Aorta (tissue), 5 donors: ENCODE measurements around the gene NPC1. TPM values are rescaled to one million over a fixed set of nuclear protein-coding genes. Genes with fewer than 3 reads are reported as not detected.
"Not testable (repeated sequence)": the region's sequence is repeated elsewhere in the genome, so short reads cannot be mapped to it uniquely, and the experiment has no call there.

Experiments used
- ATAC-seq: fragments of 200-7000 bp; cut with Tn5 transposase; one replicate; pipeline ENCODE4 v1.9.1; 2022; ENCODE audit warnings: moderate library complexity; ENCODE audit not compliant: low FRiP score
- DNase-seq, 2 donors: peaks; one replicate each; pipeline ENCODE4 v3.0.0-alpha.2; 2020
- H3K27ac ChIP-seq, 2 donors: one replicate each; pipeline ENCODE4 v1.5.1; 2013; ENCODE audit warnings: low read length in 2 of 2, mild to moderate bottlenecking in 2 of 2, moderate library complexity in 2 of 2, control low read depth in 1 of 2, inconsistent platforms in 1 of 2, low read depth in 1 of 2
- H3K27me3 ChIP-seq, 2 donors: one replicate each; pipeline ENCODE4 v1.6.1; 2013; ENCODE audit warnings: control low read depth in 1 of 2, low read length in 1 of 2, mild to moderate bottlenecking in 1 of 2, moderate library complexity in 1 of 2; ENCODE audit not compliant: insufficient read depth in 2 of 2, control insufficient read depth in 1 of 2
- H3K36me3 ChIP-seq, 2 donors: one replicate each; pipeline ENCODE4 v1.6.1; 2013; ENCODE audit warnings: control low read depth in 1 of 2, low read length in 1 of 2, mild to moderate bottlenecking in 1 of 2; ENCODE audit not compliant: insufficient read depth in 2 of 2, control insufficient read depth in 1 of 2
- H3K4me1 ChIP-seq, 2 donors: one replicate each; pipeline ENCODE4 v1.6.1; 2013; ENCODE audit warnings: low read length in 2 of 2, control low read depth in 1 of 2, mild to moderate bottlenecking in 1 of 2, moderate library complexity in 1 of 2; ENCODE audit not compliant: insufficient read depth in 2 of 2, control insufficient read depth in 1 of 2
- H3K4me3 ChIP-seq, 2 donors: one replicate each; pipeline ENCODE4 v1.5.1; 2013; ENCODE audit warnings: low read length in 2 of 2, control low read depth in 1 of 2, mild to moderate bottlenecking in 1 of 2
- H3K9me3 ChIP-seq: one replicate; pipeline ENCODE4 v1.6.1; 2013; ENCODE audit warnings: mild to moderate bottlenecking, low read length; ENCODE audit not compliant: control insufficient read depth
- WGBS, 2 donors: extraction: QIAGEN DNeasy Blood & Tissue Kit; methylation state at CpG; one replicate each; pipeline ENCODE4 v1.1.7; 2013; 5-methylcytosine and 5-hydroxymethylcytosine counted together
- intact Hi-C, 2 donors: fragments of 100-400 bp; cut with DNase I; formaldehyde crosslinking; loops; one replicate each; pipeline versions ENCODE4 v1.14.2 to v1.15.0; 2022
- polyA plus RNA-seq, 2 donors: library from polyadenylated mRNA; stranded (reverse); fragments of 200-250 nt; gene quantifications; one replicate each; pipeline ENCODE4 v1.2.3, GENCODE V29; 2013
- total RNA-seq, 2 donors: library from RNA; stranded (reverse); fragmentation: NEBNext Ultra II Directional; extraction: Animal tissue kit (Norgen Biotek cat#: 25700); gene quantifications; one replicate each; pipeline ENCODE4 v1.2.1, GENCODE V29; 2021
- donor health status: healthy with polysubstance abuse.
- donor health status: Bipolar disorder and iron deficiency.
- donor health status: DM: no; HTN: no; CAD: no.
- donor health status: DM: no; HTN: no; CAD: no.
- donor health status: DM: yes; HTN: yes; CAD: no.

Gene NPC1
- total and polyA plus RNA-seq, 4 donors: 16.2 to 81.0 (median 43.7) TPM

DNA sequence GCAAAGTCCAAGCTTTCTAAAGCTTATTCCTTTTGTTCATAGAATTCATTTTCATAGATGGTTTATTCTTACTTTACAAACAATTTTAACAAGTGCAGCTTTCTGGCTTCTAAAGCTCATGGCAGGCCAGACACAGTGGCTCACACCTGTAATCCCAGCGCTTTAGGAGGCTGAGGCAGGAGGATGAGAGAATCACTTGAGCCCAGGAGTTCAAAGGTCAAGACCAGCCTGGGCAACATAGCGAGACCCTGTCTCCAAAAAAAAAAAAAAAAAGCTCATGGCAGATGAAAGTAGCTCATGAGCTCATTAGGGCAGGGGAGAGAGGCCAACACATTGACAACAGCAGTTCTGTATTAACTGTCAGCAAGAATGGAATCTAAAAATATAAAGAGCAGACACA is 28.1 kb upstream of the NPC1 start:
- H3K4me1 ChIP-seq: no peaks in the 10 kb centered on the region
- H3K36me3 ChIP-seq: no peaks in the 10 kb centered on the region
- H3K27ac ChIP-seq: no peak overlapping the region
- intact Hi-C loops: no loop called here
- ATAC-seq: no peak
- no peak overlapping the region for H3K4me3 ChIP-seq
- no peak for DNase-seq
- H3K9me3 ChIP-seq: no peaks in the 10 kb centered on the region
- no peaks in the 10 kb centered on the region for H3K27me3 ChIP-seq
- 97 to 99% methylated on average over 2 of the region's 2 CpGs for WGBS, 2 donors

DNA sequence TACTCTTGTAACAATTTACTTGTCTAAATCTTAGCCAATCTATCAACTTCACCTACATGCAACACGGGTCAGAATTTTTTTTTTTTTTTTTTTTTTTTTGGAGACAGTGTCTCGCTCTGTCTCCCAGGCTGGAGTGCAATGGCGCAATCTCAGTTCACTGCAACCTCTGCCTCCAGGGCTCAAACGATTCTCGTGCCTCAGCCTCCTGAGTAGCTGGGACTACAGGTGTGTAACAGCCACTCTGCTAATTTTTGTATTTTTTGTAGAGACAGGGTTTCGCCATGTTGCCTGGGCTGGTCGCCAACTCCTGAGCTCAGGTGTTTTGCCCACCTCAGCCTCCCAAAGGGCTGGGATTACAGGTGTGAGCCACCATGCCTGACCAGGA is 26.8 kb upstream of the NPC1 start:
- ATAC-seq, DNase-seq, H3K9me3 ChIP-seq, H3K27me3 ChIP-seq, H3K36me3 ChIP-seq, H3K27ac ChIP-seq, H3K4me1 ChIP-seq, H3K4me3 ChIP-seq, intact Hi-C loops: not testable (repeated sequence)
- 88 to 92% methylated on average over 7 of the region's 7 CpGs for WGBS, 2 donors

DNA sequence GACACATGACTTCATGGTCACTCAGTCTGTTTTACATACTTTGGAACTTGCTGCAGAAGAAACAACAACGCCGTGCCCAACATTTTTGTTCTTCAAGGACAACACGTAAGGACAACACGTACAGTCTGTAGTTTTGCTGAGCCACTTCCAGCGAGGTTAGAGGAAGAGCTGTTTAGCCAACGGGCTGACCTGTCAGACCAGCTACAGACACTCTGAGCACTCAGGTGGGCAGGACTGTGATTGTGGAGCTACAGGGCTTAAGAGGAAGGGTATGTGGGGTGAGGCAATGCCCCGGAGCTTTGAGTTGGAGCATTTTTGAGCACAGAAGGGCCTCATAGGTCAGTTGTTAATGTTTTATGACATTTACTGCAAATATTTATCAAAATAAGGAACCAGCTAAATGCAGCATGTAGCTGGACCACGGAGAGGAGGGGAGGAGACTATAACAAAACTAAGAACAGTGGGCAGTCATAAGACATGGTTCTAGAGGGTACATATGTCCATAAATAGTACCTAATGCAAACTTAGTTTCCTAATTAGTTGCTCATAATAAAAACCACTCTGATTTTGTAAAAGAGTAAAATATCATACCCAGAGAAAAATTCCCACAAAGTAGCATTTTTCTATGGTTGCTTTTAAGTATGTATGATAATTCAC is 26.3 kb upstream of the NPC1 start:
- intact Hi-C loops: no loop called here
- Histone ChIP-seq H3K27ac (no peak overlapping the region), H3K4me1 (no peaks in the 10 kb centered on the region), H3K9me3 (no peaks in the 10 kb centered on the region), H3K27me3 (no peaks in the 10 kb centered on the region), H3K4me3 (no peak overlapping the region), H3K36me3 (no peaks in the 10 kb centered on the region)
- ATAC-seq (no peak), DNase-seq (no peak)
- 73 to 77% methylated on average over 8 of the region's 8 CpGs for WGBS, 2 donors

DNA sequence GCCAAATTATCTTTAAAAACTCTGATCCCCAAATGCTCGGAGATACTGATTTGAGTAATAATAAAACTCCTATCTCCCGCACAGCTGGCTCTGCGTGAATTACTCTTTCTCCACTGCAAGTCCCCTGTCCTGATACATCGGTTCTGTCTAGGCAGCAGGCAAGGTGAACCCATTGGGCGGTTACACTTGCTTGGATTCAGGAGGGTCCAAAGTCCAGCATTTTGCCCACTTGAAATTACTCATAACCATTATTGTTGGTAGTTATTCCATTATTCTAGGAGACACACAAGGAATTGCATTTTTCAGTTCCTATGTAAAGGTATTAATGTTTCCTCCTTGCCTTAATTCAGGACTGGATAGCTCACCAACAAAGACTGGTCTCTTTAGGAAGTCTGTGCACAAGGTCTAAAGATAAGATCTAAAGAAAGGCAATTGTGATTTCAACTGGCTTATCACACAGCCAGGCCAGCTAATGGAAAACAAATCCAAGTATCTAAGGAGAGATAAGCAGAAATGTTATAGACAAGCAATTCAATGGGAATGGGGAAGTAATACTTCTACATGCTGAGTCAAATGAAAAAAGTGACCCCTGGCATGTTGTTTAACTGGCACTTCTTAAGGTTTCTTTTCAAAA is 23.2 kb upstream of the NPC1 start:
- intact Hi-C loops: no loop called here
- H3K4me1 ChIP-seq: no peaks in the 10 kb centered on the region
- H3K4me3 ChIP-seq: no peak overlapping the region
- DNase-seq: no peak
- WGBS, 2 donors: 93 to 95% methylated on average over 5 of the region's 5 CpGs
- H3K36me3 ChIP-seq: no peaks in the 10 kb centered on the region
- ATAC-seq: no peak
- H3K27ac ChIP-seq: no peak overlapping the region
- no peaks in the 10 kb centered on the region for H3K27me3 ChIP-seq
- H3K9me3 ChIP-seq: no peaks in the 10 kb centered on the region

DNA sequence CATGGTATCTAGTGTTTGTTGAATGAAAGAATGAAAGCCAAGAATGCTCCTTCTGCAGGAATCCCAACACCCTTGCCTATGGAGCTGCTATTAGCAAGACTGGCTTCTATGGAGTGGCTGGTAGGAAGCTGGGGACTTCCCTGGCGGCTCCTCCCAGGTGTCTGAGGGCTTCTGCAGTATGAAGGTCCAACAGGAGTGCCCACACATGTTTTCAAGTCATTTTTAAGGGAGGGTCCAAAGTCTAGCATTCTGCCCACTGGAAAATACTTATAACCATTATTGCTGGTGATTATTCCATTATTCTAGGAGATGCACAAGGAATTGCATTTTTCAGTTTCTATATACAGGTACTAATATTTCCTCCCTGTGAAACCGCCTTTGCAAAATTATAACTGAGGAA is 21.9 kb upstream of the NPC1 start:
- Histone ChIP-seq H3K27ac (no peak overlapping the region), H3K4me1 (no peaks in the 10 kb centered on the region), H3K4me3 (no peak overlapping the region), H3K27me3 (no peaks in the 10 kb centered on the region), H3K36me3 (no peaks in the 10 kb centered on the region), H3K9me3 (no peaks in the 10 kb centered on the region)
- intact Hi-C loops: no loop called here
- ATAC-seq (no peak), DNase-seq (no peak)
- 87 to 92% methylated on average over 2 of the region's 2 CpGs for WGBS, 2 donors

DNA sequence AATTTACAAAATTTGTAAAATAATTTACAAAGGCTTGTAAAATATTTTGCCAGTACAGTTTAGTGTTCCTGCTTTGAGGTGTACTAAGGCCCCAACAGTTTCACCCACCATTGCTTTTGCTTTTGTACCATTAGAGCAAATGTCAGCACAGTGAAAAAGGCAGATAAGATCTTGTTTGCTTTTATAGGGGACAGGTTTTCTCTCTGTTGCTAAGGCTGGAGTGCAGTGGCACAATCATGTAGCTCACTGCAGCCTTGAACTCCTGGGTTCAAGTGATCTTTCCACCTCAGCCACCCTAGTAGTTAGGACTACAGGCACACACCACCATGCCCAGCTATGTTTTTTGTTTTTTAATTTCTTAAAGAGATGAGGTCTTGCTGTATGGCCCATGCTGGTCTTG is 19.6 kb upstream of the NPC1 start:
- H3K4me3 ChIP-seq: no peak overlapping the region
- H3K9me3 ChIP-seq: no peaks in the 10 kb centered on the region
- DNase-seq (no peak), ATAC-seq (no peak)
- H3K36me3 ChIP-seq: no peaks in the 10 kb centered on the region
- H3K4me1 ChIP-seq: no peaks in the 10 kb centered on the region
- no peaks in the 10 kb centered on the region for H3K27me3 ChIP-seq
- intact Hi-C loops: no loop called here
- H3K27ac ChIP-seq: no peak overlapping the region

DNA sequence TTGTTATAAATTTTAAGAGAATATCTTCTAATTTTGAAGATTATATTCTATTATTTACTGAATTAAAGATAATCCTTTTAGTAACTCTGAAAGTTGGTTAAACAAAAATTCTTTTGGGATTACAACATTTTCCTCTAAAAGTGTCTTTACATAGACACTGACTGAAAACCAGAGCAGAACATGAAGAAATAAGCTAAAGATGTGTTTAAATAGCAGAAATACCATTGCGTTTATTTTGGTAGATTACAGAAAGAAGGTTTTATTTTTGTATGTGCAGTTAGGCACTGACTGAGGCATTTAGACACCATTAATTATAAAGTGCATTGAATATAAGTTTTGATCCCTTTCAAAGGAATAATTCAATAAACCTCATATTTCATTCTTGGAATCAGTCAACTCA is 13.5 kb upstream of the NPC1 start:
- Histone ChIP-seq H3K27me3 (no peaks in the 10 kb centered on the region), H3K9me3 (no peaks in the 10 kb centered on the region), H3K27ac (no peak overlapping the region), H3K4me1 (no peaks in the 10 kb centered on the region), H3K4me3 (no peak overlapping the region), H3K36me3 (no peaks in the 10 kb centered on the region)
- ATAC-seq (no peak), DNase-seq (no peak)
- 8 to 10% methylated on average over 1 of the region's 1 CpG for WGBS, 2 donors
- intact Hi-C loops: no loop called here

DNA sequence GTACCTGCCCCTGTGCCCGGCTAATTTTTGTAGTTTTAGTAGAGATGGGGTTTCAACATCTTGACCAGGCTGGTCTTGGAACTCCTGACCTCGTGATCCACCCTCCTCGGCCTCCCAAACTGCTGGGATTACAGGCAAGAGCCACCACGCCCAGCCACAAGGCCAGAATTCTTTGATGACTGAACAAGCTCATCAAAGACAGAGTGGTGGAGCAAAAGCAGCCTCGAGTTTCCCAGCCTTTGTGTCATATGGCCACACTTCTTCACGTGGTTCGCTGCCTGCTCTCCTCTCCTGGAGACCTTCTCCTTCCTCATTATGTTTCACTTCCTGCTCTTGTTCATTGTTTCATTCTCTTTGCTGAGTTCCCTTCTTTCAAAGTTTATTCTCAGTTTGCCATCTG is 9.9 kb upstream of the NPC1 start:
- DNase-seq: peak in 1 of 2 donors; percentile 81
- H3K9me3 ChIP-seq: no peaks in the 10 kb centered on the region
- H3K27ac ChIP-seq: no peak overlapping the region
- 85 to 88% methylated on average over 7 of the region's 7 CpGs for WGBS, 2 donors
- H3K36me3 ChIP-seq: no peaks in the 10 kb centered on the region
- intact Hi-C loops: no loop called here
- no peak for ATAC-seq
- H3K4me1 ChIP-seq: no peaks in the 10 kb centered on the region
- no peaks in the 10 kb centered on the region for H3K27me3 ChIP-seq
- no peak overlapping the region for H3K4me3 ChIP-seq

DNA sequence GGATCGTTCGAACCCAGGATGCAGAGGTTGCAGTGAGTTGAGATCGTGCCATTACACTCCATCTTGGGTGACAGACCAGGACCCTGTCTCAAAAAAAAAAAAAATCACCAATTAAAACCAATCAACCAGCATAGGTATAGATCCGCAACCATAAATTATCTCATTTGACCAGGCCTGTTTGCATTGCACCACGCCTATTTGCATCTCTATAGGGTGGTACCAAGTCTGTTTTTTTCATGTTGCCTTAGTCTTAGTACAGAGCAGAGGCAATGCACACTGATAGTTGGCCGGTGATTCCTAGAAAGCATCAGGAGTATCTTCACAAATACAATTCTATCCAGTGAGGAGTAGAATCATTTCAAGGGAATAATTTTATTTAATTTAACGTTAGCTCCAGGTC is 9.3 kb upstream of the NPC1 start:
- Histone ChIP-seq H3K4me1 (no peaks in the 10 kb centered on the region), H3K36me3 (no peaks in the 10 kb centered on the region), H3K4me3 (no peak overlapping the region), H3K9me3 (no peaks in the 10 kb centered on the region), H3K27ac (no peak overlapping the region), H3K27me3 (no peaks in the 10 kb centered on the region)
- ATAC-seq (no peak), DNase-seq (no peak)
- intact Hi-C loops: no loop called here
- 97% methylated on average over 7 of the region's 7 CpGs for WGBS, 2 donors
